Lower leg skin (tissue), 4 donors: Measurements from ENCODE around the gene TECPR2. TPM values are rescaled to one million over a fixed set of nuclear protein-coding genes. Genes with fewer than 3 reads are reported as not detected.
"Not testable (repeated sequence)": the region's sequence is repeated elsewhere in the genome, so short reads cannot be mapped to it uniquely, and the experiment has no call there.

ENCODE experiments used
- DNase-seq, 2 donors: peaks; one replicate each; pipeline ENCODE4 v3.0.0-alpha.2; 2019; ENCODE audit warnings: low spot score in 2 of 2
- H3K4me3 ChIP-seq: fragments of 200-600 bp; sonication (generic); 2 replicates; pipeline ENCODE4 v1.5.1; 2017; ENCODE audit warnings: mild to moderate bottlenecking, low read depth; ENCODE audit not compliant: poor library complexity, severe bottlenecking
- POLR2A ChIP-seq, 2 donors: fragments of 450-650 bp; IDR thresholded peaks; one replicate each; pipeline ENCODE4 v1.6.1; 2016 to 2017; ENCODE audit warnings: antibody characterized with exemption in 2 of 2, mild to moderate bottlenecking in 1 of 2, moderate library complexity in 1 of 2
- WGBS, 2 donors: methylation state at CpG; one replicate each; pipeline ENCODE4 v1.1.5; 2018; 5-methylcytosine and 5-hydroxymethylcytosine counted together
- intact Hi-C: fragments of 100-400 bp; cut with DNase I; formaldehyde crosslinking; loops from one replicate; pipeline ENCODE4 v1.15.0; 2023; ENCODE audit warnings: low total_unique reads
- microRNA-seq, 2 donors: library from miRNA; unstranded; fragments of <30 nt; microRNA quantifications; one replicate each; pipeline ENCODE4, GENCODE V29; 2016; ENCODE audit warnings: borderline replicate concordance in 2 of 2, borderline number of aligned reads in 1 of 2
- total RNA-seq, 4 donors: library from RNA; depleted of rRNA; stranded (reverse); fragments of >200 nt; gene quantifications; one replicate each; pipeline ENCODE4 v1.1.0, GENCODE V29; 2016
- TF ChIP-seq, protein P1 (sequence below), 3 donors: fragments of 450-650 bp; IDR thresholded peaks; one replicate each; pipeline ENCODE4 v1.5.1; 2016; ENCODE audit warnings: antibody characterized with exemption in 3 of 3, mild to moderate bottlenecking in 3 of 3, moderate library complexity in 2 of 3

The TECPR2 gene
- total RNA-seq, 4 donors from 2014 or later, result 10.8 to 37.8 (median 17.8) TPM

DNA sequence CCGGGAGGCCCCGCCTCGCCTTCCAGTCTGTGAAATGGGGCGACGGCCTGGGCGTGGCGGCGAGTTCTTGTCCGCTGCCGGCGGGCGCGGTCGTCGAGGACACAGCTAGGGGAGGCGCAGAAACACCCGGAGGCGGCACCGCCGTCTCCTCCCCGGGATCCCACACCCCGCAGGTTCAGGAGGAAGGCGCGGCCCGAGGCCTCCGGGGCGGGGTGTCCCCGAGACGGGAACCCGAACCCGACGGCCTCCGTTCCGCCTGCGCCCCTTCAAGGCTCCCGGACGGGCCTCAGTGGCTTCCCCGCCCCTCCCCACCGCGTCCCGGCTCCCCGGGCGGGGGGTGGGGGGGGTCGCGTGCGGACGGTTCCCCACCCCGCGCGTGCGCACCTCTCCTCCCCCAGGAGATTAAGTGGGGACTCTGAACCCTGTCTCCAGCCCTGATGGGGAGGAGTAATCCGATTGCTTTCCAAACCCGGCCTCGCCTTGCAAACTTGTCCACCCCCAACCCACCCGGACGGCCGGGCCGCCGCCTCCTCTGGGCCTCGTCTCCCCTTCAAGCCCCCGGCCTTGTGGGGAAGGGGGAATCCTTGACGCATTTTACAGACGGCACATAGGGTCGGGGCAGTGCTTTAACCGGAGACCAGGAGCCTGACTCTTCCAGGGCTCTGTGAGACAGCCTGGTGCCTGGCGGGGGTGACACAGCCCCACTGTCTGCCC is 182.2 kb downstream of the TECPR2 start:
- intact Hi-C loops, result no loop called here
- no peak for DNase-seq
- WGBS, 2 donors, result 7 to 27% methylated on average over 4 to 34 of the region's 66 CpGs
- TF ChIP-seq, protein P1, sequence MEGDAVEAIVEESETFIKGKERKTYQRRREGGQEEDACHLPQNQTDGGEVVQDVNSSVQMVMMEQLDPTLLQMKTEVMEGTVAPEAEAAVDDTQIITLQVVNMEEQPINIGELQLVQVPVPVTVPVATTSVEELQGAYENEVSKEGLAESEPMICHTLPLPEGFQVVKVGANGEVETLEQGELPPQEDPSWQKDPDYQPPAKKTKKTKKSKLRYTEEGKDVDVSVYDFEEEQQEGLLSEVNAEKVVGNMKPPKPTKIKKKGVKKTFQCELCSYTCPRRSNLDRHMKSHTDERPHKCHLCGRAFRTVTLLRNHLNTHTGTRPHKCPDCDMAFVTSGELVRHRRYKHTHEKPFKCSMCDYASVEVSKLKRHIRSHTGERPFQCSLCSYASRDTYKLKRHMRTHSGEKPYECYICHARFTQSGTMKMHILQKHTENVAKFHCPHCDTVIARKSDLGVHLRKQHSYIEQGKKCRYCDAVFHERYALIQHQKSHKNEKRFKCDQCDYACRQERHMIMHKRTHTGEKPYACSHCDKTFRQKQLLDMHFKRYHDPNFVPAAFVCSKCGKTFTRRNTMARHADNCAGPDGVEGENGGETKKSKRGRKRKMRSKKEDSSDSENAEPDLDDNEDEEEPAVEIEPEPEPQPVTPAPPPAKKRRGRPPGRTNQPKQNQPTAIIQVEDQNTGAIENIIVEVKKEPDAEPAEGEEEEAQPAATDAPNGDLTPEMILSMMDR (IDR thresholded peaks at IDR 0.05), result no peak
- no peak for TF ChIP-seq POLR2A (IDR thresholded peaks at IDR 0.05)
- no peak overlapping the region for H3K4me3 ChIP-seq

DNA sequence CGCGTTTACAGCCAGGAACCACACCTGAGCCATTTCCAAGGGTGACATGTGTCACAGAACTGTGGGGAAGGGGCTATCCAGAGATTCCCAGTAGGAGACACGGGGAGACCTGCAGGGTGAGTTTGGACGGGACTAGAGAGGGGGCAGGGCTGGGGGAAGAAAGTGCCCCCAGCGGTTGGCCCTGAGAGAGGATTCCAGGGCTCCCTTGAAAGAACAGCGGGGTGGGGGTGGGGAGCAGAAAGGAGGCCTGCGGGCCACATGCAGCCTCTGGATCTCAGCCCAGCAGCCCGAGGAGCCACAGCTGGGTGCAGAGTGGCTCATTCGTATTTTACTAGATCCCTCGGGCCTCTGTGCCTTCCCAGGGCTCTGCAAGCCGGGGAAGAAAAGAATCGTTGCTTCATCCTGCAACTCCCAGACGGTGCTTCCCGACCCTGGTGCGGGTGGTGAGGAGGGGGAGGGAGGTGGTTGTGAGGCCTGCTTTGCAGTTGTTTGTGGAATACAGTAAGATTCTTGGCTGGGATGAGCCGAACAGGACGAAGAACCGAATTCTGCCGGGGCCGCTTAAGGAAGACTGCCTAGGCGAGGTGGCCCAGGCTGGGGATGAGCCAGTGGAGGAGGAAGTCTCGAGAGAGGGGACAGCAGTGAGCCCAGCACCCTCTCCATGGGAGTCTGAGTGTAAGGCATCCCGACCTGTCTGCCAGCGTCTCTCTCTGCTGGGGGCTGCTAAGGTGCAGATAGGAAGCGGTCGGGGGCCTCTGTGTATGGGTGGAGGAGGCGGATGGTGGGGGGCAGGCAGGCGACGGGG is 182.9 kb downstream of the TECPR2 start:
- no peak for TF ChIP-seq POLR2A (IDR thresholded peaks at IDR 0.05)
- TF ChIP-seq, protein P1 (IDR thresholded peaks at IDR 0.05), result no peak
- no peak for DNase-seq
- intact Hi-C loops, result no loop called here
- no peak overlapping the region for H3K4me3 ChIP-seq
- WGBS, 2 donors, result 34 to 50% methylated on average over 29 of the region's 29 CpGs

- TF ChIP-seq, protein P1 (IDR thresholded peaks at IDR 0.05), result no peak
- no peak for TF ChIP-seq POLR2A (IDR thresholded peaks at IDR 0.05)
- H3K4me3 ChIP-seq, result no peak overlapping the region
- DNase-seq, result no peak
- intact Hi-C loops, result no loop called here
- 50 to 65% methylated on average over 3 of the region's 3 CpGs for WGBS, 2 donors
Observed at GRCh38 chr14:102548616-102549240, 186.0 kb downstream of the TECPR2 start.

- 78 to 81% methylated on average over 3 of the region's 3 CpGs for WGBS, 2 donors
- H3K4me3 ChIP-seq, intact Hi-C loops, DNase-seq: not testable (repeated sequence)
Observed at GRCh38 chr14:102550927-102551401, 188.2 kb downstream of the TECPR2 start.

Small RNA genes lying within 50 kb of the gene (microRNA-seq; reads per million reads assigned to microRNA genes)
- gene MIR4309, result 0 reads per million in 2 donors

Other genes starting within 250 kb of the TECPR2 start
- gene WDR20, start 223.0 kb upstream of the TECPR2 start, total RNA-seq, result 10 to 100 TPM; 33.7 to 50.8 (median 41.3) TPM
- gene MOK, start 57.8 kb upstream of the TECPR2 start, total RNA-seq, result 10 to 100 TPM in 2 of 4 donors, 1 to 10 TPM in 2; 2.1 to 12.2 (median 7.8) TPM
- gene ZNF839, start 43.2 kb upstream of the TECPR2 start, total RNA-seq, result 10 to 100 TPM; 10.7 to 15.2 (median 13.6) TPM
- gene CINP, start 51 bp upstream of the TECPR2 start, total RNA-seq, result 10 to 100 TPM; 16.9 to 34.2 (median 27.3) TPM
- gene ANKRD9, start 146.8 kb downstream of the TECPR2 start, total RNA-seq, result 100 to 1,000 TPM in 1 of 4 donors, 10 to 100 TPM in 3; 64.6 to 135 (median 69.4) TPM
- 10 to 100 TPM; 20.1 to 25.3 (median 22.9) TPM for gene RCOR1, start 229.7 kb downstream of the TECPR2 start, total RNA-seq